Breast epithelium (tissue), 4 donors: ENCODE measurements around the gene NHERF2. TPM values are rescaled to one million over a fixed set of nuclear protein-coding genes. Genes with fewer than 3 reads are reported as not detected.
"Not testable (repeated sequence)": the region's sequence is repeated elsewhere in the genome, so short reads cannot be mapped to it uniquely, and the experiment has no call there.

Source experiments
- DNase-seq, 2 donors: peaks; one replicate each; pipeline ENCODE4 v3.0.0-alpha.2; 2019; ENCODE audit warnings: low spot score in 2 of 2
- H3K27ac ChIP-seq, 2 donors: fragments of 200-600 bp; sonication (generic) in 1 of 2; one replicate each; pipeline ENCODE4 v1.5.1; 2016 to 2019; ENCODE audit warnings: mild to moderate bottlenecking in 1 of 2
- H3K27me3 ChIP-seq, 2 donors: fragments of 200-600 bp; sonication (generic) in 1 of 2; one replicate each; pipeline versions ENCODE4 v1.5.1 to v1.6.0; 2017 to 2019; ENCODE audit warnings: control low read depth in 1 of 2, mild to moderate bottlenecking in 1 of 2
- H3K36me3 ChIP-seq: fragments of 200-600 bp; one replicate; pipeline ENCODE4 v1.5.1; 2019
- H3K4me1 ChIP-seq, 2 donors: fragments of 200-600 bp; sonication (generic); one replicate each; pipeline ENCODE4 v1.5.1; 2016 to 2019; ENCODE audit warnings: control low read depth in 1 of 2
- H3K4me3 ChIP-seq, 3 donors: fragments of 200-600 bp; sonication (generic); 1 replicate in 2 of 3; 2 replicates in 1 of 3; pipeline ENCODE4 v1.5.1; 2016 to 2019; ENCODE audit warnings: mild to moderate bottlenecking in 3 of 3, moderate library complexity in 2 of 3
- H3K9me3 ChIP-seq, 2 donors: fragments of 200-600 bp; sonication (generic) in 1 of 2; one replicate each; pipeline ENCODE4 v1.5.1; 2016 to 2019; ENCODE audit warnings: control low read depth in 1 of 2
- POLR2A ChIP-seq: fragments of 450-650 bp; IDR thresholded peaks from one replicate; pipeline ENCODE4 v1.6.1; 2016; ENCODE audit warnings: antibody characterized with exemption, mild to moderate bottlenecking, moderate library complexity
- POLR2AphosphoS5 ChIP-seq, 3 donors: sonication (generic); formaldehyde crosslinking; IDR thresholded peaks; one replicate each; pipeline ENCODE4 v1.6.1; 2017; ENCODE audit warnings: antibody characterized with exemption in 3 of 3
- intact Hi-C: fragments of 100-400 bp; cut with DNase I; formaldehyde crosslinking; loops from one replicate; pipeline ENCODE4 v1.15.1; 2023; ENCODE audit warnings: low total_unique reads
- total RNA-seq, 3 donors: library from RNA; depleted of rRNA; stranded (reverse); fragments of >200 nt; gene quantifications; one replicate each; pipeline ENCODE4 v1.1.0, GENCODE V29; 2016
- TF ChIP-seq, protein P1 (sequence below), 3 donors: fragments of 450-650 bp; IDR thresholded peaks; one replicate each; pipeline ENCODE4 v1.5.1; 2016 to 2017; ENCODE audit warnings: antibody characterized with exemption in 3 of 3, mild to moderate bottlenecking in 3 of 3, moderate library complexity in 3 of 3

The NHERF2 gene
- total RNA-seq, 3 donors from 2014 or later: 31.5 to 58.3 (median 38.9) TPM

DNA sequence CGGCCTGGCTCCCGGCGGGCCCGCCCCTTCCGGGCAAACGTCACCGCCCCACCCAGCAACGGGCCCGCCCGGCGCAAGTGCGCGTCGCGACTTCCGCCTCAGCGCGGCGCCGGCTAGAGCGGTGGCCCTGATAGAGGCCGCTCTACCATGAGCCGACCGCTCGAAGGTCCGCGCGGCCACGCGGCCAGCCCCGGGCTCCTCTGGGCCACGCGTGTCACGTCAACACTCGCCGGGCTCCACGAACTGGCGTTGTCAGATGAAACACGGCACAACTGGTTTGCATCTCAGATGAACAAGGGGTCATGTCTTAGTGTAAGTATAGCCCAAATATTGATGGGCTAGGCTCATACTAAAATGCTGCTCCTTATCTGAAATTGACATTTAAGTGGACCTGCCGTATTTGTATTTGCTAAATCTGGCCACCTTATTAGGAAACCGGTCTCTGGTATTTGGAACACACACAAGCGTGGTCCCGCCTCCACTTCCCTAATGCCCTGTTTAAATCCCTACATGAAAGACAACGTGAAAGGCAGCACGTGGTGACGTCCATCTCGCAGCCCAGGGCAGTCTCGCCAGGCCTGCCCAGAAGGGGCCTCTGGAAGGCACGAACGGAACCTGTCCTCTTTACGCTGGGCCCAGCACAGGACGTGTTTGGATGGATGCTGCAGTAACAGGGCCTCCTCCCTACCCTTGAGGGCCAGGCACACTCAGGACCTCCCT is 16.8 kb upstream of the NHERF2 start, which contains the start of gene ZNF598:
Gene ZNF598 (minus strand): TSS at position 31 of the 720 bp plus-strand sequence.
- H3K27me3 ChIP-seq: no peaks in the 10 kb centered on the region
- H3K9me3 ChIP-seq: no peaks in the 10 kb centered on the region
- H3K27ac ChIP-seq: peak within 1 kb of the TSS; percentile 92 to 97
- peaks cover 9 to 24% of the 10 kb centered on the region in 2 donors for H3K4me1 ChIP-seq
- TF ChIP-seq, protein P1, sequence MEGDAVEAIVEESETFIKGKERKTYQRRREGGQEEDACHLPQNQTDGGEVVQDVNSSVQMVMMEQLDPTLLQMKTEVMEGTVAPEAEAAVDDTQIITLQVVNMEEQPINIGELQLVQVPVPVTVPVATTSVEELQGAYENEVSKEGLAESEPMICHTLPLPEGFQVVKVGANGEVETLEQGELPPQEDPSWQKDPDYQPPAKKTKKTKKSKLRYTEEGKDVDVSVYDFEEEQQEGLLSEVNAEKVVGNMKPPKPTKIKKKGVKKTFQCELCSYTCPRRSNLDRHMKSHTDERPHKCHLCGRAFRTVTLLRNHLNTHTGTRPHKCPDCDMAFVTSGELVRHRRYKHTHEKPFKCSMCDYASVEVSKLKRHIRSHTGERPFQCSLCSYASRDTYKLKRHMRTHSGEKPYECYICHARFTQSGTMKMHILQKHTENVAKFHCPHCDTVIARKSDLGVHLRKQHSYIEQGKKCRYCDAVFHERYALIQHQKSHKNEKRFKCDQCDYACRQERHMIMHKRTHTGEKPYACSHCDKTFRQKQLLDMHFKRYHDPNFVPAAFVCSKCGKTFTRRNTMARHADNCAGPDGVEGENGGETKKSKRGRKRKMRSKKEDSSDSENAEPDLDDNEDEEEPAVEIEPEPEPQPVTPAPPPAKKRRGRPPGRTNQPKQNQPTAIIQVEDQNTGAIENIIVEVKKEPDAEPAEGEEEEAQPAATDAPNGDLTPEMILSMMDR (IDR thresholded peaks at IDR 0.05): peak in 1 of 3 donors; percentile 6
- peak; percentile 77 for TF ChIP-seq POLR2A
- TF ChIP-seq POLR2AphosphoS5 (IDR thresholded peaks at IDR 0.05): peak; percentile 85 to 94 (median 89)
- peak within 1 kb of the TSS; percentile 87 to 96 (median 87) for H3K4me3 ChIP-seq
- peak; percentile 56 to 74 for DNase-seq
- H3K36me3 ChIP-seq: no peaks in the 10 kb centered on the region
- intact Hi-C loops: loop anchor here (5.0 kb wide), 1 partner anchor 1803 kb away; no protein-coding TSS in a partner anchor

DNA sequence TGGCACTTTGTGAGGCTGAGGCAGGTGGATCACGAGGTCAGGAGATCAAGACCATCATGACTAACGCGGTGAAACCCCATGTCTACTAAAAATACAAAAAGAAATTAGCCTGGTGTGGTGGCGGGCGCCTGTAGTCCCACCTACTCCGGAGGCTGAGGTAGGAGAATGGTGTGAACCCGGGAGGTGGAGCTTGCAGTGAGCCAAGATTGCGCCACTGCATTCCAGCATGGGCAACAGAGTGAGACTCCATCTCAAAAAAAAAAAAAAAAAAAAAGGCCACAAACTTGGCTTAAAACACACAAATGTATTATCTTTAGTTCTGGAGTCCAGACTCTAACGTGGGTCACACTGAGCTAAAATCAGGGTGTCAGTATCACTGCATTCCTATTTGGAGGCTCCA is 15.0 kb upstream of the NHERF2 start:
- H3K4me3 ChIP-seq, H3K36me3 ChIP-seq, DNase-seq, H3K27ac ChIP-seq, H3K27me3 ChIP-seq, intact Hi-C loops, H3K9me3 ChIP-seq: not testable (repeated sequence)
- H3K4me1 ChIP-seq: peaks cover 9 to 14% of the 10 kb centered on the region in 2 donors

- Histone ChIP-seq H3K27me3 (no peaks in the 10 kb centered on the region), H3K36me3 (no peaks in the 10 kb centered on the region), H3K9me3 (no peaks in the 10 kb centered on the region), H3K4me1 (no peaks in the 10 kb centered on the region), H3K4me3 (no peak overlapping the region), H3K27ac (no peak overlapping the region)
- TF ChIP-seq POLR2AphosphoS5 (IDR thresholded peaks at IDR 0.05) (no peak), POLR2A (no peak)
- TF ChIP-seq, protein P1 (IDR thresholded peaks at IDR 0.05): no peak
- no peak for DNase-seq
- intact Hi-C loops: no loop called here
Measured at GRCh38 chr16:2013527-2013926, 13.2 kb upstream of the NHERF2 start.

GRCh38 chr16:2015117-2015946 is 11.4 kb upstream of the NHERF2 start:
- intact Hi-C loops: no loop called here
- Histone ChIP-seq H3K4me3 (no peak overlapping the region), H3K4me1 (peaks cover 1 to 5% of the 10 kb centered on the region in 2 donors), H3K27ac (no peak overlapping the region), H3K27me3 (peaks cover 8 to 15% of the 10 kb centered on the region in 2 donors), H3K36me3 (no peaks in the 10 kb centered on the region), H3K9me3 (no peaks in the 10 kb centered on the region)
- DNase-seq: no peak
- TF ChIP-seq POLR2AphosphoS5 (IDR thresholded peaks at IDR 0.05) (no peak), POLR2A (no peak)
- TF ChIP-seq, protein P1 (IDR thresholded peaks at IDR 0.05): no peak

DNA sequence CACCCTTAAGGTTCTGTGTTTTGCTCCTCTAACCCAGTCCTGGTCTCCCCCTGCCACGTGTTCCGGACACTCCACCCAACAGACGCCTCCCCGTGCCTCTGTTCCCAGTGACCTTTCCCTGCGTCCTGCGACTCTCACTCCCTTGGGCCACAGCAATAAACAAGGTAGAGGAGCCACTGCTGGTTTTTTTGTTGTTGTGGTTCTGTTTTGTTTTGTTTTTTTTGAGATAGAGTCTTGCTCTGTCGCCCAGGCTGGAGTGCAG is 10.8 kb upstream of the NHERF2 start:
- peaks cover 3 to 7% of the 10 kb centered on the region in 2 donors for H3K4me1 ChIP-seq
- intact Hi-C loops: no loop called here

More for the DNA sequence above, 10.8 kb upstream of the NHERF2 start:
- Histone ChIP-seq H3K27me3 (peaks cover 8 to 20% of the 10 kb centered on the region in 2 donors), H3K9me3 (no peaks in the 10 kb centered on the region), H3K36me3 (no peaks in the 10 kb centered on the region), H3K4me3 (no peak overlapping the region), H3K27ac (no peak overlapping the region)
- TF ChIP-seq, protein P1 (IDR thresholded peaks at IDR 0.05): no peak
- TF ChIP-seq POLR2A (no peak), POLR2AphosphoS5 (IDR thresholded peaks at IDR 0.05) (no peak)
- no peak for DNase-seq
